Raji (cell line): Measurements from ENCODE around the gene APOA4.

Experiments used
- POLR2A ChIP-seq: IDR thresholded peaks from 2 replicates; pipeline ENCODE4 v1.6.1; 2011; ENCODE audit warnings: low read depth, low read length, control low read depth; ENCODE audit not compliant: insufficient read depth

APOA4 gene

GRCh38 chr11:116786326-116786725 is 36.8 kb downstream of the APOA4 start:
- TF ChIP-seq POLR2A, result no peak

GRCh38 chr11:116782728-116783127 is 40.4 kb downstream of the APOA4 start:
- TF ChIP-seq POLR2A, result no peak

GRCh38 chr11:116778556-116778955 is 44.5 kb downstream of the APOA4 start:
- no peak for TF ChIP-seq POLR2A

GRCh38 chr11:116777056-116777455 is 46.0 kb downstream of the APOA4 start:
- no peak for TF ChIP-seq POLR2A

- TF ChIP-seq POLR2A, result no peak
Observed at GRCh38 chr11:116776522-116776984, 46.6 kb downstream of the APOA4 start.

GRCh38 chr11:116775975-116776374 is 47.1 kb downstream of the APOA4 start:
- TF ChIP-seq POLR2A, result no peak

- 0 out of 2 replicates have a peak, but pooled peaks have one; percentile 14 for TF ChIP-seq POLR2A
Observed at GRCh38 chr11:116774661-116775060, 48.4 kb downstream of the APOA4 start.

GRCh38 chr11:116773203-116774097 is 49.7 kb downstream of the APOA4 start:
- peak; percentile 1; the same call in 1 of the 2 replicates for TF ChIP-seq POLR2A

- peak; percentile 92 for TF ChIP-seq POLR2A
Observed at GRCh38 chr11:116772443-116773202, 50.5 kb downstream of the APOA4 start, which contains the start of gene BUD13. Gene BUD13, minus strand, starts transcription at chr11:116772987. Its CDS starts 23 bp downstream, at chr11:116772964.

- no peak for TF ChIP-seq POLR2A
Observed at GRCh38 chr11:116771935-116772334, 51.2 kb downstream of the APOA4 start.
